ENCODE measurements around the gene SEMA4D.
A peak's percentile ranks its signal among the peaks of the same experiment; 100 is the strongest.
"Not testable (repeated sequence)": the region's sequence is repeated elsewhere in the genome, so short reads cannot be mapped to it uniquely, and the experiment has no call there.

Gene SEMA4D

GRCh38 chr9:89486681-89487080 lies 11.2 kb downstream of the SEMA4D start:
- H3K27ac ChIP-seq = no peak overlapping the region
- no peak overlapping the region for H3K4me3 ChIP-seq

- Histone ChIP-seq H3K27ac (peak overlapping the region in 6 of 21 experiments; percentile 6 to 81 (median 28)), H3K4me3 (peak overlapping the region in 6 of 7 experiments; percentile 0 to 24 (median 18))
These were observed 13.2 kb downstream of the SEMA4D start for GRCh38 chr9:89484475-89485404.

DNA sequence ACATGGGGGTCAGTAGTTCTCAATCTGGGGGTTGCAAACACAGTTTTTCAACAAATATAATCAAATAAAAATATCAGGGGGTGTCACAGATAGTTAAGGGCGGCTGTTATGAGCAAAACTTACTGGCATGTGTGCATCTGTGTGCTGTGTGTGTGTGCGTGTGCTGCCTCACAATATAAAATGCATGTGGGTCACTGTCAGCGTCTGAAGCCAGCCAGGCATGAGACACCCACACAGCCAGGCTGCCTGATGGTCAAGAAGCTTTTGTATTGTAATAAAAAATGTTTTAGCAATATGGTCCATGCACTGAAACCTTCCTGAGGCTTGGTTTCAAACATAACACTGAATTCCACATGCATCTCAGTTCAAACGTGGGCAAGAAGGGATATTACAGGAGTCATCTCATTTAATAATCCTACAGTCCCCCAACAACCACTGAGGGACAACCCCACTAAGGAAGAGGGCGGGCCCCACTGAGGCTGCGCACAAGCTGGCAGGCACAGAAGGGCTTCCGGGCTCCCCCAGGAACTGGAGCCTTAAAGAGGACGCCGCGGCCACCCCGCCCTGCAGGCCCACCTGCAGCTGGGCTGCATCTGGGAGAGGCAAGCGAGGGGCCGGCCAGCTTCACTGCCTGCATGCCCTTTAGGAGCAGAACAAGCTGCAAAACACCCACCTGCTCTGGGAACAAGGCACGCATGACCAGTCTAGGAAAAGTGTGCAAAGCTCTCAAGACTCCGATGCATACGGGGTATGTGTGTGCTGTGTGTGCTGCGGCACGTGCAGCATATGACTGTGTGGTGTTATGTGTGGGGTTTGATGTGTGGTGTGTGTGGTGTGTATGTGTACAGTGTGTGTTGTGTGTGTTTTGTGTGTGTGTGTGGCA lies 14.1 kb downstream of the SEMA4D start:
- Histone ChIP-seq H3K4me3 (peak overlapping the region in 6 of 7 experiments; percentile 0 to 24 (median 18)), H3K27ac (peak overlapping the region in 7 of 21 experiments; percentile 6 to 81 (median 29))

DNA sequence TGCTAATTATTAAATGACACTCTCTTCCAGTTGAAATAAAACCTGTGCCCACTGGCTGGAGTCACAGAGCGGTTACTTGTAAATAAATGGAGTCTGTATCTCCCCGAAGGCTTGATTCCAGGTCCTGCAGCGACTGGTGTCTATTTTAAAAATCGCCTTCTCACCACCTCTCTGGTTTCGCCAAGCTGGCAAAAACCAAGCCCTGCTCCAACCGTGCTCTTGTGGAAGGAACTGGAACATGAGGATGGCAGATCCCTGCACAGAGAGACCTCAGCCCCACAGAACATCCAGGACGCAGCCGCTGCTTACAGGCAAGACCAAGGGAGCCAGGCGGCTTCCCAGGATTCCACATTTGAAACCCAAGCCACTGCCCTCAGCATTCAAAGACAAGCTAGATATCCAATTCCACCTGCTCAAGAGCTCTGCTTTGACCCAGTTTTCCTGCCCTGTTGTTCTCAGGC lies 15.0 kb downstream of the SEMA4D start:
- peak overlapping the region in 4 of 21 experiments; percentile 42 to 81 (median 50) for H3K27ac ChIP-seq
- no peak overlapping the region for H3K4me3 ChIP-seq

DNA sequence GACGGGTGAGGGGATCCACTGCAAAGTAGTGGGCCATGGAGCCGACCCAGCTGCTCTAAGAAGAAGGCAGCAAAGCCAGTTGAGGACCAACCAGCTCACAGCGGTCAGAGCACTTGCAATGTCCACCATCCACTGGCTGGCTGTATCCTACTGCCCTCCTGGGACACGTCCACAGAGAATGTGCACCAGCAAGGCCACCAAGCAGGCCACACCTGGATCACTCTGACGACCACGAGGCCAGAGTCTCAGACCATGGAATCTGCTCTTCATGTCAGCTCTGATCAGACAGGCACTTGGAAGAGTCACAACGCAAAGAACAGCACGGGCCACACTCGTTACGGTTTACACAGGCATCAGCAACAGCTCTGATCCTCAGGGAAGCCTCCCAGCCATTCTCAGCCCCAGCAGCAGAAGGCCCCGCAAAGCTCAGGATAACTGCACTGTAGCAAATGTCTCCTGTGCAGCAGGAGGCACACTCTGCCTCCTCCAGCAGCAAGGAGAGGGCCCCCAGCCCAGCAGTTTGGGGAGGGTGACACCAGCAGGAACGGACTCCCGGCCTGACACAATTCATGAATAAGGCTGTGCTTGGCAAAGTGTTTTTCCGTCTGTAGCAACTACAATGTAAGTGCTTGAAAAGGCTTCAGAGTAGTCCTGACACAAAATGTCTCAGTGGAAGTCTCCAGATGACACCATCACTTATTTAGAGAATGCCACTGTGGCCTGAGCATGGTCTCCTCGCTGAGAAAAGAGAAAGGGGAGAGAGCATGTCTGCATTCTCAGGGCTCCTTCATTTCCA lies 15.7 kb downstream of the SEMA4D start:
- H3K4me3 ChIP-seq = no peak overlapping the region
- peak overlapping the region in 7 of 21 experiments; percentile 14 to 81 (median 45) for H3K27ac ChIP-seq

GRCh38 chr9:89481538-89481915 lies 16.4 kb downstream of the SEMA4D start:
- Histone ChIP-seq H3K4me3 (no peak overlapping the region), H3K27ac (peak overlapping the region in 7 of 21 experiments; percentile 14 to 81 (median 45))

DNA sequence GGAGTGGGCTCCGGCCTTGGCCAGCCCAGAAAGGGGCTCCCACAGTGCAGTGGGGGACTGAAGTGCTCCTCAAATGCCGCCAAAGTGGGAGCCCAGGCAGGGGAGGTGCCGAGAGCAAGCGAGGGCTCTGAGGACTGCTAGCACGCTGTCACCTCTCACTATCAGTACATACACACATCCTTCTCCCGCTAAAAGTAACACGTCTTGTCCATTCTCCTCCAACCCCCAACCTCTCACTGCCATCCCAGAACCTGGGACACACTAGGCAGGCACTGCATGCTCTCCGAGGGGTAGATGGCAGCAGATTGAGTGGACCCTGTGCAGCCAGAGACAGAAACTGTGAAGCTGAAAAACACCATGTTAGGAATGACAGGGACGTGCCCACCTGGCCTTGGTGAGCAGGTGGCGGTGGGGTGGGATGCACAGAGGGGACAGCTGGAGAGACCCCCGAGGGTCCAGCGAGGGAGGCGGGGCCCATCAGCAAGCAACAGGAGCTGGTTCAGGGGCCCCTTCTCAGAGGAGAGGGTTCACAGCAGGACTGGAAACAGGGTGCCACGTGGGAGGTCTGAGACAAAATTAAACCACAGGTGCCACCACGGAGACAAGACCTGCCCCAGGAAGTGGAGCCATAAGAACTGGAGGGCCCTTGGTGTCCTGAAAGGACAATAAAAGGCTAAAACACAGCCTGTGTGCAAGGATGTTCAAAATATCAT lies 16.9 kb downstream of the SEMA4D start:
- no peak overlapping the region for H3K4me3 ChIP-seq
- H3K27ac ChIP-seq = peak overlapping the region in 7 of 21 experiments; percentile 14 to 81 (median 43)

DNA sequence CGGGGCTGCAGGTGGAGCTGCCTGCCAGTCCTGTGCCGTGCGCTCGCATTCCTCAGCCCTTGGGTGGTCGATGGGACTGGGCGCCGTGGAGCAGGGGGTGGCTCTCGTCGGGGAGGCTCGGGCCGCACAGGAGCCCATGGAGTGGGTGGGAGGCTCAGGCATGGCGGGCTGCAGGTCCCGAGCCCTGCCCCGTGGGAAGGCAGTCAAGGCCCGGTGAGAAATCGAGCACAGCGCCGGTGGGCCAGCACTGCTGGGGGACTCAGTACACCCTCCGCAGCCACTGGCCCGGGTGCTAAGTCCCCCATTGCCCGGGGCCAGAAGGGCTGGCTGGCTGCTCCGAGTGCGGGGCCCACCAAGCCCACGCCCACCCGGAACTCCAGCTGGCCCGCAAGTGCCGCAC lies 17.5 kb downstream of the SEMA4D start:
- H3K27ac ChIP-seq = peak overlapping the region in 4 of 21 experiments; percentile 14 to 81 (median 48)
- H3K4me3 ChIP-seq = not testable (repeated sequence)

DNA sequence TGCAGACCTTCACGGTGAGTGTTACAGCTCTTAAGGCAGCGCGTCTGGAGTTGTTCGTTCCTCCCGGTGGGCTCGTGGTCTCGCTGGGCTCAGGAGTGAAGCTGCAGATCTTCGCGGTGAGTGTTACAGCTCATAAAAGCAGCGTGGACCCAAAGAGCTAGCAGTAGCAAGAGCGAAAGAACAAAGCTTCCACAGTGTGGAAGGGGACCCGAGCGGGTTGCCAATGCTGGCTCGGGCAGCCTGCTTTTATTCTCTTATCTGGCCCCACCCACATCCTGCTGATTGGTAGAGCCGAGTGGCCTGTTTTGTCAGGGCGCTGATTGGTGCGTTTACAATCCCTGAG lies 18.3 kb downstream of the SEMA4D start:
- H3K27ac ChIP-seq = peak overlapping the region in 2 of 21 experiments; percentile 36 to 81
- not testable (repeated sequence) for H3K4me3 ChIP-seq

GRCh38 chr9:89478821-89479668 lies 18.9 kb downstream of the SEMA4D start:
- H3K27ac ChIP-seq = peak overlapping the region in 7 of 21 experiments; percentile 31 to 81 (median 58)
- H3K4me3 ChIP-seq = no peak overlapping the region

DNA sequence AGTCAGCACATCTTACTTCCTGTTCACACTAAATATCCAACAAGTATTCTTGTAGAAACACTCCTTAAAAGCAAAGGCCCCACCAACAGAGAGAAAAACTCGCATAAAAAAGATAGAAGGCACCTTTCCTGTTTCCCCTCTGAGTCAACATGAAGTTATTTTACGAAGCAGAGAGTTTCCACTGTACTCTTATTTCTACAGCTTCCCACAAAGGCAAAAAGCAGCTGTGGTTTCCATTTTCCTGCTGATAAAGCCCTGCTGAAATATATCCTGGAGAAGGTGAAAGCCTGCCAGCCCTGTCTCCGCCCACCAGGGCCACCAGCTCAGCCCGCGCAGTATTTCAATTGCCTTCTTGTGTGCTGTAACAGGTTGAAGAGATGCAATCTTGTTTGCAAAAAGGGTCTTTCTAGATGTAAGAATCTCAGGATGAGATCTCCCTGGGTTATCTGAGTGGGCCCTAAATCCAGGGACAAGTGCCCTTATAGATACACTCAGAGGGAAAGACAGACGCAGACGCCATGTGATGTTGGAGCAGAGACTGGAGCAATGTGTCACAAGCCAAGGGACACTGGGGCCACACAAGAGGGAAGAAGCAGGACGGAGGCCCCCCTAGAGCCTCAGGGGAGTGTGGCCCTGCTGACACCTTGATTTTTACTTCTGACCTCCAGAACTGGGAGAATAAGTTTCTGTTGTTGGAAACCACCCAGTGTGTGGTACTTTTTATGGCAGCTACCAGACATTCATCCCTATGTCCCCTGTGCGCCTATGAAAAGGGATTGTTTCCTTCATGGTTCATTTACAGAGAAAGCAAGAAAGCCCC lies 19.9 kb downstream of the SEMA4D start:
- no peak overlapping the region for H3K4me3 ChIP-seq
- H3K27ac ChIP-seq = peak overlapping the region in 9 of 21 experiments; percentile 14 to 81 (median 58)

GRCh38 chr9:89477384-89477783 lies 20.5 kb downstream of the SEMA4D start:
- Histone ChIP-seq H3K27ac (peak overlapping the region in 8 of 21 experiments; percentile 7 to 81 (median 58)), H3K4me3 (no peak overlapping the region)

DNA sequence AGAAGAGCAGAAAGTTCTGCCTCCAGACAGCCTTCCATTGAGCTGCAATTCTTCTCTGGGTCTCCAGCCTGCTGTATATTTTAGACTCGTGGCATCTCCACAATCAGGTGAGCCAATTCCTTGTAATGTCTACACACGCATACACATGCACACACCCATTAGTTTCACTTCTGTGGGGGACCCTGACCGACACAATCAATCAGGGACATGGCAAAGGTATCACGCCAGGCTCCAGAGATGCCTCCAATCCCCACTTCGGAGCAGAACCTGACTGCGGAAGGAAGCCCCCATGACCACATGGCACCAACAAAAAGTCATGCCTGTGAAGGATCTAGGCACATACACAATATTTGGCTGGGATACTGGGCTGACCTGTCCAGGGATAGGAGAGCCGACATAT lies 21.4 kb downstream of the SEMA4D start:
- H3K27ac ChIP-seq = peak overlapping the region in 4 of 21 experiments; percentile 4 to 81 (median 64)
- H3K4me3 ChIP-seq = no peak overlapping the region

GRCh38 chr9:89475891-89476440 lies 21.9 kb downstream of the SEMA4D start:
- Histone ChIP-seq H3K27ac (peak overlapping the region in 2 of 21 experiments; percentile 4 to 81), H3K4me3 (no peak overlapping the region)

DNA sequence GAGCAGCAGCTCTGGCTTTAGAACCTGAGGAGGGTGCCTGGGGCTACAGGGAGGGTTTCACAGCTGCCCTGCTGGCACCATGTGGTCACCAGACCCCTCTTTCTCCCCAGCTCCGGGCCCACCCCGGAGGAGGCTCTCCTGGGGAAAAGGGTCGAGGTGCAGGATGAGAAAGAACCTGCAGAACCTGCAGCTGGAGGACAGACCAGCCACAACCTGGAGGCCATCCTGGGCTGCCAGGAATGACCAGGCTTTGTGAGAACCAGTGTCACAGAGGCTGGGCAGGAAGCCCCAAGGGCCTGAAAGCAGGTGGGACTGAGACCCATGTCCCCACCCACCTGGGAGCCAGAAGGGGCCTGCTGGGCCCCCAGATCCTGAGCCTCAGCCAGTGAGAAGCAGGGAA lies 23.0 kb downstream of the SEMA4D start:
- peak overlapping the region in 4 of 21 experiments; percentile 10 to 81 (median 16) for H3K27ac ChIP-seq
- no peak overlapping the region for H3K4me3 ChIP-seq

- Histone ChIP-seq H3K27ac (peak overlapping the region in 5 of 21 experiments; percentile 10 to 81 (median 49)), H3K4me3 (no peak overlapping the region)
These were observed 24.0 kb downstream of the SEMA4D start for GRCh38 chr9:89473762-89474469.
